GM12872 (cell line): ENCODE measurements around the gene KCNQ1.

ENCODE experiments used
- TF ChIP-seq, protein P1 (sequence below): IDR thresholded peaks from 3 replicates; pipeline ENCODE4 v1.5.1; 2011; ENCODE audit warnings: low read depth, mild to moderate bottlenecking, low read length, moderate library complexity; ENCODE audit not compliant: insufficient read depth

The KCNQ1 gene

DNA sequence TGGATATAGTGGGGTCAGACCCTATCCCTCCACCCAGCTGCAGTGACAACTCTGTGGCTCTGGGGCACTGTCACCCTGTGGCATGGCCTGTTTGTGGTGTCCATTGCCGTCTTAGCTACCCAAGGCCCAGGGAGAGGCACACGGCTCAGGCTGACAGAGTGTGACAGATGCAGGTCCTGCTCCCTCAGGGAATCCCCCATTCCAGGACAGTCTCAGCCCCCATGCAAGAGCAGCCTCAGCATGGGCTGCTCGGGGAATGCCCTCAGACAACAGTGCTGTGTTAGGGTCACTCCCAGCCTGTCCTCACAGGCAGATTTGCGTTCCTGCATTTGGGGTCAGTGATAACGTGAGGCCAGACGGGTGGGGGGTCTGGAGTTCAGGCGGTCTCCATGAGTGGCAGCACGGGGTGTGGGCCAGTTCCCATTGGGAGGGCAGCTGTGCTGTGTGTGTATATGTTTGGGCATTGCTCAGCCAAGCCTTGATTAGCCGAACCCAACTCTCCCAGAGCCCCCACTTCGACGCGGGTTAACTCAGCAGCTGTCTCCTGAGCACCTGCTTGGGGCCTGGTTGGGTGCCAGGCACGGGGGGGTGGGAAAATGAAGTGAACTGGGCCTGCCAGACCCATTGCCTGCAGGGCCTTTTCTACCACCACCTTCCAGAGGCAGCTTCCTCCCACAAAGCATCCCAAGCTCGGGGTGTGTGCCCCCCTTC lies 260.2 kb downstream of the KCNQ1 start:
- TF ChIP-seq, protein P1, sequence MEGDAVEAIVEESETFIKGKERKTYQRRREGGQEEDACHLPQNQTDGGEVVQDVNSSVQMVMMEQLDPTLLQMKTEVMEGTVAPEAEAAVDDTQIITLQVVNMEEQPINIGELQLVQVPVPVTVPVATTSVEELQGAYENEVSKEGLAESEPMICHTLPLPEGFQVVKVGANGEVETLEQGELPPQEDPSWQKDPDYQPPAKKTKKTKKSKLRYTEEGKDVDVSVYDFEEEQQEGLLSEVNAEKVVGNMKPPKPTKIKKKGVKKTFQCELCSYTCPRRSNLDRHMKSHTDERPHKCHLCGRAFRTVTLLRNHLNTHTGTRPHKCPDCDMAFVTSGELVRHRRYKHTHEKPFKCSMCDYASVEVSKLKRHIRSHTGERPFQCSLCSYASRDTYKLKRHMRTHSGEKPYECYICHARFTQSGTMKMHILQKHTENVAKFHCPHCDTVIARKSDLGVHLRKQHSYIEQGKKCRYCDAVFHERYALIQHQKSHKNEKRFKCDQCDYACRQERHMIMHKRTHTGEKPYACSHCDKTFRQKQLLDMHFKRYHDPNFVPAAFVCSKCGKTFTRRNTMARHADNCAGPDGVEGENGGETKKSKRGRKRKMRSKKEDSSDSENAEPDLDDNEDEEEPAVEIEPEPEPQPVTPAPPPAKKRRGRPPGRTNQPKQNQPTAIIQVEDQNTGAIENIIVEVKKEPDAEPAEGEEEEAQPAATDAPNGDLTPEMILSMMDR: no peak

DNA sequence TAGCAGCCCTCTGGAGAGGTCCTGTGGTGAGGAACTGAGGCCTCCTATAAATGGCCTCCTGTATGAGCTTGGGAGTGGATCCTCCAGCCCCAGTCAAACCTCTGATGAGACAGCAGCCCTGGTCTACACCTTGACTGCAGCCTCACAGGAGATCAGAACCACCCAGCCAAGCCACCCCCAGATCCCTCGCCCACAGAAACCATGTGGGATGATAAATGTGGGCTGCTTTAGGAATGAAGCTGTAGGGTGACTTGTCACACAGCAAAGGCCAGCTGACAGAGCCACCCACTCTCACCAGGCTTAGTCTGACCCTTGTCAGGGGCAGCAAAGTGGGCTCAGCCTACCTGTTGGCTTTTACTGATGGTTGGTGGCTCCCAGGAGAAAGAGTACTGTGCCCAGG lies 261.5 kb downstream of the KCNQ1 start:
- TF ChIP-seq, protein P1: no peak

DNA sequence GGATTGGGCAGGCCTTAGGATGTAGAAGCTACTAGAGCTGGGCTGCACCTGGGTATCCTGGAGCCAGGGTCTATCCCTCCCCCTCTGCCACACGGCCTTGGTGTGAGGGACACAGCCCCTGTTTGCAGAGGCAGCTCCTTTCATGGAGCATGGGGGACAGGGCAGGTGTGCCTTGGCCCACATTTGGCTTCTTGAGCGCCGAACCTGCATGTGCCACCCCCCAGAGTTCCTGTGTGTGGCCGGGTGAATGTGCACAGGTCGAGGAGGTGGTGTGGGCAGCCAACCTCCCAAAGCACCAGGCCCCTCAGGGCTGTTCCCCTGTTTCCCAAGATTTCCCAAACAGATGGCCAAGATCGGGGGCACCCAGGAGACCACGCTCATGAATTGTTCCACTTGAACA lies 262.9 kb downstream of the KCNQ1 start:
- TF ChIP-seq, protein P1: no peak

DNA sequence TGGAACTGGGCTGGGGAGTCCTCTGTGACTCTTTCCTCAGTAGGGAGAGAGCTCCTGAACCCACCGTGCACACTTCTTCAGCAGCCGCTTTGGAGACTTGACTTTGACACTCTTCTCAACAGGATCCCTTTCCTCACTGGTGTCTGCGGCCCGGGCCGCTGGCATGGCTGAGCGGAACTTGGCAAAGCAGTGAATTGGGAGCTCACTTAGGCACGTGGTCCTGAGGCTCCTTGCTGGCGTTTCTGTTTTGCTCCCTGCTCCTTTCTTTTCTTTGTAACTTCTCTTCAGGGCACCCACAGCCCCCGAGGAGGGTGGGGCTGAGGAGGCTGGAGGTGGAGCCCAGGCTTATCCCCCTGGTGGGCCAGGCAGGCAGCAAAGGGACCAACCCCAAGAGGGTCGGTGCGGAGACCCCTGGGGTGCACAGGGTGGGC lies 263.4 kb downstream of the KCNQ1 start:
- TF ChIP-seq, protein P1: no peak

DNA sequence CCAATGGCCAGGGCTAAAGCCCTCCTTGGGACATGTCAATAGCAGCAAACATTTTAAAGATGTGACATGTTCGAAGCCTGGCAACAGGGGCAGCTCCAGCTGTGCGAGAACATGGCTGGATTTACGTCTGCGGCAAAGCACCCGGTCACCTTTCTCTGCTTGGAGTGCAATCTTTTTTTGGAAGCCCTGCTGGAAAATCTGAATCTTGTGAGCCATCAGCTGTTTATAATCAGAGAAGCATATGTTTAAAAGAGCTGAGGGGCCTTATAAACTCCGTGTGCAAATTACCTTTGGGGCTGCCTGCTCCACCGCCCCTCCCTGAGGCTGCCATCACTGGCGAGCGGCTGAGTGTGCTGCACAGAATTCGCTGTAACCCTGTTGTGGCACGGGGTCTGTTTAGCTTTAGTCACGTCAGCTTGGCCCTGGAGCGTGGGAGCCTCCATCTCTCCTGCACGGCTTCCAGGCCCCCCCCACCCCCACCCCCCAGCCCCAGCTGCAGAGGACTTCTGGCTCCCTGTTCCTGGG lies 264.0 kb downstream of the KCNQ1 start:
- TF ChIP-seq, protein P1: no peak

DNA sequence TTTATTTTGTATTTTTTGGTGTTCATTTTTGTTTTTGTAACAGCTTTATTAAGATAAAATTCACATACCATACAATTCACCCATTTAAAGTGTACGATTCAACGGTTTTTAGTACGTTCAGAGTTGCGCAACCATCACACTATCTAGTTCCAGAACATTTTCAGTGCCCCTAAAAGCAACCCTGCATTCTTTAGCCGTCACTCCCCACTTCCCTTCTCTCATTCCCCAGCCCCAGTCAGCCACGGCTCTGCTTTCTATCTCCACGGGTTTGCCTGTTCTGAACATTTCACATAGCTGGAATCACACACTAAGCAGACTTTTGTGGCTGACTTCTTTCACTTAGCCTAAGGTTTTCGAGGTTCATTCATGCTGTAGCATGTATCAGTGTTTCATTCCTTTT lies 264.6 kb downstream of the KCNQ1 start:
- TF ChIP-seq, protein P1: no peak

DNA sequence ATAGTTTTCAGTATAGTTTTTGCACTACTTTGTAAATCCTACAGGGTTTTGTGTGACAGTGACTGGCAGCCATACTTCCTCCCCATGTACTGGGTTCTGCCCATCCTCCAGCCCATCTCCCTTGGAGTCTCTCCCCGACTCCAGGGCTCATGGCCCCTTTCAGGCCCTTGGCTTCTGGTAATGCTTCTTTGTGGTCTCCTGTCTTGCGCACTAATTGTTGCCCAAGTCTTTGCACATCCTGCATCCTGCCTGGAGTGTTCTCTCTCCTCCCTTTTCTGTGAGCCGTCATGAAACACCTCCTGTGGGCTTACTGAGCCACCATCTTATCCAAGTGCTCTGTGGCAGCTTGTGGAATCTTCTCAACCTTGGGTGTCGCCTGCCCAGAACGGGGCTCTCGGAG lies 266.4 kb downstream of the KCNQ1 start:
- TF ChIP-seq, protein P1: no peak
